ENCODE results near the gene KIF6.

The KIF6 gene

GRCh38 chr6:39391182-39391581 lies 334.0 kb downstream of the KIF6 start:
- FAIRE-seq (no peak), DNase-seq (ENCODE audit: low spot score) (no peak)

- no peak for FAIRE-seq
- DNase-seq (ENCODE audit: low spot score) = no peak
Measured at GRCh38 chr6:39389484-39389767, 335.8 kb downstream of the KIF6 start.

GRCh38 chr6:39388606-39389483 lies 336.4 kb downstream of the KIF6 start:
- no peak for DNase-seq (ENCODE audit: low spot score)
- no peak for FAIRE-seq

GRCh38 chr6:39387785-39388184 lies 337.4 kb downstream of the KIF6 start:
- DNase-seq (ENCODE audit: low spot score) (no peak), FAIRE-seq (no peak)

- FAIRE-seq = no peak
Measured at GRCh38 chr6:39386487-39386886, 338.7 kb downstream of the KIF6 start.

GRCh38 chr6:39381550-39382140 lies 343.6 kb downstream of the KIF6 start:
- no peak for DNase-seq (ENCODE audit: low spot score)
- FAIRE-seq = no peak

More at GRCh38 chr6:39386487-39386886, 338.7 kb downstream of the KIF6 start:
- DNase-seq (ENCODE audit: low spot score) = no peak

GRCh38 chr6:39380837-39381549 lies 344.2 kb downstream of the KIF6 start:
- FAIRE-seq = no peak

GRCh38 chr6:39378960-39379425 lies 346.2 kb downstream of the KIF6 start:
- FAIRE-seq = no peak
- DNase-seq (ENCODE audit: low spot score) = no peak

More at GRCh38 chr6:39380837-39381549, 344.2 kb downstream of the KIF6 start:
- DNase-seq (ENCODE audit: low spot score) = no peak

- FAIRE-seq (no peak), DNase-seq (ENCODE audit: low spot score) (no peak)
Measured at GRCh38 chr6:39378175-39378959, 346.8 kb downstream of the KIF6 start.

GRCh38 chr6:39377539-39377950 lies 347.7 kb downstream of the KIF6 start:
- DNase-seq (ENCODE audit: low spot score) (peak; percentile 59), FAIRE-seq (no peak)

GRCh38 chr6:39375405-39375804 lies 349.8 kb downstream of the KIF6 start:
- no peak for FAIRE-seq
- DNase-seq (ENCODE audit: low spot score) = no peak

GRCh38 chr6:39370390-39370789 lies 354.8 kb downstream of the KIF6 start:
- no peak for FAIRE-seq
- no peak for DNase-seq (ENCODE audit: low spot score)

GRCh38 chr6:39369987-39370386 lies 355.2 kb downstream of the KIF6 start:
- DNase-seq (ENCODE audit: low spot score) = no peak

GRCh38 chr6:39367700-39368099 lies 357.5 kb downstream of the KIF6 start:
- FAIRE-seq (no peak), DNase-seq (ENCODE audit: low spot score) (no peak)

More at GRCh38 chr6:39369987-39370386, 355.2 kb downstream of the KIF6 start:
- FAIRE-seq = no peak

GRCh38 chr6:39366931-39367618 lies 358.1 kb downstream of the KIF6 start:
- DNase-seq (ENCODE audit: low spot score) (no peak), FAIRE-seq (no peak)

GRCh38 chr6:39365281-39366074 lies 359.7 kb downstream of the KIF6 start:
- peak; percentile 30 for DNase-seq (ENCODE audit: low spot score)
- FAIRE-seq = no peak

GRCh38 chr6:39363280-39363679 lies 361.9 kb downstream of the KIF6 start:
- no peak for FAIRE-seq
- no peak for DNase-seq (ENCODE audit: low spot score)

GRCh38 chr6:39362487-39362865 lies 362.7 kb downstream of the KIF6 start:
- FAIRE-seq = no peak
- peak; percentile 13 for DNase-seq (ENCODE audit: low spot score)

GRCh38 chr6:39361657-39362486 lies 363.3 kb downstream of the KIF6 start:
- DNase-seq (ENCODE audit: low spot score) (peak; percentile 40), FAIRE-seq (no peak)
